Activated T-helper 1 cell treated with anti-CD3 and anti-CD28 coated beads, Interleukin-2, amount 50 U/mL, for 16 hours (primary cell): ENCODE results near the gene RPS27.
"Not testable (repeated sequence)": the region's sequence is repeated elsewhere in the genome, so short reads cannot be mapped to it uniquely, and the experiment has no call there.

ENCODE experiments used
- DNase-seq, 2 donors: peaks; one replicate each; pipeline ENCODE4 v3.0.0-alpha.2; 2020; ENCODE audit warnings: low read depth in 1 of 2, low spot score in 1 of 2

RPS27 gene

DNA sequence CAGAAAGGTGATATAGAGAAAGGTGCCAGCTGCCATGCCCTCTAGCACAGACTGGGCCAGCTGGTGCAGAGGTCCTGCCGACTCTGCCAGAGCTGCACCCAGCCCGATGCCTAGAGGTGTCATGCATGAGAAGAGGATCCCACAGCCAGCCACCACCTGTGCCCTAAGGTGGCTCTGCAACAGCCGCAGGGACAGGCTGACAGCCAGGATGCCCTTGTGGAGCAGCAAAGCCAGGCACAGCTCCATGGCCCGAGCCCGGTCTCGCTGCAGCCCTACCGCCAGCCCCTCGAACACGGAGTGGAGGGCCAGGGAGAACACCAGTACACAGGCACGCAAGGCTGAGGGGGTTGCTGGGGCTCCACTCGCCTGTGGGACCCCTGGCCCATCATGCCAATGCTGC is 30.4 kb upstream of the RPS27 start:
- DNase-seq, result no peak

DNA sequence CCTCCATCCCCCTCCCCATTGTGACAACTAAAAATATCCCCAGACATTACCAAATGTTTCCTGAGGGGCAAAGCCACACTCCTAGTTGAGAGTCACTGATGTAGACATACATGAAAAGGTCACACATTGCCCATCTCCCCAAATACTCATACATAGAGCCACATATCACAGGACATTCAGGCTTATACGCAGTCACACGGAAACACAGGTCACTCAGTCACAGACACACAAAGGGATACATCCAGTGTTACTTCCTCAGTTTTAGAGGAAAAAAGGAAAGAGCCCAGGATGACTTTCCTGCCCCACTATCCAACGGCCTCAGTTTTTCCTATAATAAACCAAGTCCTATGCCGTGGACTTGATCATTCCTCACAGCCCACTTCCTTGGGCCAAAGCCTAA is 29.1 kb upstream of the RPS27 start:
- DNase-seq, result no peak

DNA sequence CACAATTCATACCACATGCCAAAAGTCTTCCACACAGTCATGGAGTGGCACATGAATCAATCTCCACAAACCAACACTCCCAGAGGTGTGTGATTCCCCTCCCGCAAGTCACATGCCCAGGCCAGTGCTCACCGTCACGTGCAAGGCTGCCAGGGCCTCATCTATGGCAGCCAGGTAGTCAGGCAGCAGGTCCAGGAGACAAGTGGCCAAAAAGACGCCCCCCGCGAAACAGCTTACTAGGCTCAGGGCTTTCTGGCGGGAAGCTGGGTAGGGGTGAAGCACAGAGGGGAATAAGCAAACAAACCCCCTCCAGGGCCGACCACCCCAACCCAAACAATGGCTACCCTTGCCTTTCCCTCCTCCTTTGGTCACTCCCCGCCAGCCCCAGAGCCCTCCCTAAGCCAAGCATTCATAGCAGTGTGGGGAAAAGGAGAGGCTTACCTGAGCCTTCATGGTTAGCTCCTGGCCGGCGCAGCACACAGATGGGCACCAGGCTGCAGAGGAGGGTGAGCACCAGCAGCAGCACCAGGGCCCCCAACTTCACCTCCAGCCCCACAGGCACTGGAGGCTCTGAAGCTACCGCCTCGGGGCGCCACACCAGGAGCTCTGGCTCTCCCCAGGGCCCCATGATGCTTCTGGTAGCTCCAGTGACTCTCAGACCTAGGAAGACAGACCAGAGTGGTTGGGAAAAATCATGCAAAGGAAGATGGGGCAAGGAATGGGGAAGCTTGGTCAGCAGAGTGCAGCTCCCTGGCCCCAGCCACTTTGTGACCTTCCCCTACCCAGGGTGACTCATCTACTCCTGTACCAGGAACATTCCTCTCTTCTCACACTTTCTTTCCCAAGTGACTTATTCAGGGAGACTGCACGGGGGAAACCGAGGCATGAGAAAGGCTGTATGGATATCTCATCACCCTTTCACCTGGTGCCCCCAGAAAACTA is 28.2 kb upstream of the RPS27 start:
- no peak for DNase-seq

DNA sequence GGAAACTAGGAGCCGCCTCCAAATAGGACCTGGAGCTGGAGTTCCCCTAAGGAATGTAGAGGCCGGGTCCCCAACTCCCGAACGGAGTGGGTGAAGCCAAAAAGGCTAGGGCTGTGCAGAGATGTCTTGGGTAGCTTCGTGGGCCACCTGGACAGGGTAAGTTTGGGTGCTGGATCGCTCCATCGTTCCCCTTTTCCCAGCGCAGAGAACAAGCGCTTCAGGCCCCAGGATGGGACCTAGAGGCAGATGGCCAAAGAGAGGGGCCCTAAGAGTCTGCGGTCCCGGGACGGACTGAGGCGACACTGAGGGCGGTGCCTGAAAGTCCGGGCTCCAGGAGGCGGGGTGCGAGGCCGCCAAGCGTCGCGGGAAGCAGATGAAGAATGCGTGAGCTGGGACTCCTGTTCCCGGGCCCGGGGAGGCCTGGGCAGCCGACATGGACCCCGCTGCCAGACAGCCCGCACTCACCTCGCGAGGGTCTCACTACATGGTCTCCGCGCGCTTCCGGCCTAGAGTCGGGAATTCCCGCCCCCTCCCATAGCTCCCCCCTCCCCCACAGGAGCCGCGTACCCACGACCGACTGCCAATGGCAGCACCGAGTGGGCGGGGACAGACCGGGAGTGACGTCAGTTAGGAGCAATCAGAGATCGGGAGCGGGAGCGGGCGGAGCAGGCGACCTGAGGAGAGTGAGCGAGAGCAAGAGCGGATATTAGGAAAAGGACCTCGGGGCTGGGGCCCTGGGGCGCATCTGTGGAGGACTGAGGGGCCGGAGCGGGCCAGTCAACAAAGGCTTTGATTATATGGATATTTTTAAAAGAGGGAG is 27.3 kb upstream of the RPS27 start, which contains the start of gene SLC39A1:
Gene SLC39A1 (minus strand): TSS at position 508 of the 820 bp plus-strand sequence. CDS start 822 bp downstream, outside the sequence.
- peak; percentile 88 to 90 for DNase-seq

DNA sequence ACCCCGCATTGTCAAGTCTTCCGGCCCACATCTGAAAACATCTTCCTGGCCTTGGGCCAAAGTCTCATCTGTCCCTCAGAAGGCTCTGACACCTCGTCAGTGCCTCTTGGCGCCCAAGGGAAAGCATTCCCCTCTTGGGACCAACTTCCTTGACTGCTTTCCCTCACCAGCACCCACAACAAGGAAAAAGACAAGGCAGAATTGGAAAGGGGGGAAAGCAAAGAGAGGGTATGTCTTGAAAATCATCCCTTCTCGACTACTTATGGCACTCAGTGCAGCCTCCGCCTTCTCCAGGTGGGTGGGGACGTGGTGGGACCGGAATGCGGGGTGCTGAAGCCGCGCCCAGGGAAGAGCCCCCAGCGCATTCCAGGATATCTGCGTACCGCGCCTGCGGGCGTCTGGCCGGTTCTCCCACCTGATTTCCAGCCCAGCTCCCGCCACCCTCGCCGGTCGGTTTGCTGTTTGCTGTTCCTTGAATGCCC is 26.7 kb upstream of the RPS27 start:
- DNase-seq, result no peak

DNA sequence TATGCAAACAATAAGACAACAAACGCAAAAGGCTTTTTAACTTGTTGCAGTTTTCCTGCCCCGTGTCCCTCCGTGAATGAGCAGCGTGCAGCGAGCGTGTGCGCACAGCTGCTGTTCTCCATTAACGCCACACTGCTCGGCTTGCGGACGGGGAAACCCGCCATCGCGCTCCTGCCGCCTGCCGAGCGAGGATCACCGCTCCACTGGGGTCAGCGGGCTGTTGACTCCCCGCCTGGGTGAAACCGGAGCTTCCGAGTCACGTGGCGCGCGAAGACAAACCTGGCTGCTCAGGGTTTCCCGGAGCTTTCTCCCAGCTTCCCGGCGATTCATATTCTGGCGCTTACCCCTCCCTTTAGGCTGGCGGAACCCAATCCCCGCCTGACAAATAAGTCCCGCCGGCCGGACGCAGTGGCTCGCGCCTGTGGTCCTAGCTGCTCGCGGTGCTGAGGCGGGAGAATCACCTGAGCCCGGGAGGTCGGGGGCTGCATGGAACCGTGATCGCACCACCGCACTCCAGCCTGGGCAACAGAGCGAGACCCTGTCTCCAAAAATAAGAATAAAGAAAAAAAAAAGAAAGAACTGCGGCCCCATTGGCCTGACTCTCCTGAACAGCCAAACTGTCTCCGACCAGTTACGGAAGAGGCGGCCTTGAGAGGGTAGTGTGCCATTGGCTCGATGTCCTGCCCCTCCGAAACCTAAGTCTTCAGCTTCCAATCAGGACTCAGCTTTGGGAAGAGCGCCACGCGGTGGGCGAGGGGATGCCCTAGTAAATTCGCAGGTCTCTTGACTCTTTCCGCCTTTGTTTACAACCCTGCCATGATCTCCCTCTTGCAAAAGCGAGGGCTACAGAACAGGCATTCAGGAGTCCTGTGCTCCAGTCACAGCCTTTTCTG is 23.2 kb upstream of the RPS27 start, which contains the start of gene CREB3L4:
Gene CREB3L4 (plus strand): TSS at position 796 of the 893 bp plus-strand sequence. CDS start 624 bp downstream, outside the sequence.
- DNase-seq, result peak; percentile 62 to 74

DNA sequence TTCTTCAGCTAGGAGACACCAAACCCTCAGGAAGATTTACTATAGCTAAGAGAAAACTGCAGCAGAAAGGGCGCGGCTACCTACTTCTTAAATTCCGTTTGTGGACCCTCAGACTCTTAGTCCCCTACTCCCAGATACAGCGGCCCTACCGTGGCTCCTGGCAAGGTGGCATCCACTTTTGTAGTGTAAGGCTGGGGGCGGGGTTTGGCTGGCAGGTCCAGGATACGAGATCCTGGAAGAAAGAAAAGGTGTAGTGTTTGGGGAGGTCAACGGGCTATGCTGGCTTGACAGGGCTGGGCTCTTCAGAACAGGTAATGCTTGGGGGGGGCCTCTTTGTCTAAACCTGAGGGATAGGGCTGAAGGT is 22.6 kb upstream of the RPS27 start:
- DNase-seq, result no peak

DNA sequence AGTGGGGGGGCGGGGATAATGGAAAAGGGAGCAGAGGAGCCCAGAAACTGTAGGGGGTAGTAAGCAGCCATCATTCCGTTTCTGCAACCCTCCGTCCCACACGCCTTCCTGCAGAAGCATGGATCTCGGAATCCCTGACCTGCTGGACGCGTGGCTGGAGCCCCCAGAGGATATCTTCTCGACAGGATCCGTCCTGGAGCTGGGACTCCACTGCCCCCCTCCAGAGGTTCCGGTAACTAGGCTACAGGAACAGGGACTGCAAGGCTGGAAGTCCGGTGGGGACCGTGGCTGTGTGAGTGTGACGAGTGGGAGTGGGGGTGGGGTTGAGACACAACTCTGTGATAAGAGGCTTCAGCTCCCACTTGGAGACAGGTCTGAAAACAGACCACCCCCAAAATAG is 22.2 kb upstream of the RPS27 start:
- no peak for DNase-seq

DNA sequence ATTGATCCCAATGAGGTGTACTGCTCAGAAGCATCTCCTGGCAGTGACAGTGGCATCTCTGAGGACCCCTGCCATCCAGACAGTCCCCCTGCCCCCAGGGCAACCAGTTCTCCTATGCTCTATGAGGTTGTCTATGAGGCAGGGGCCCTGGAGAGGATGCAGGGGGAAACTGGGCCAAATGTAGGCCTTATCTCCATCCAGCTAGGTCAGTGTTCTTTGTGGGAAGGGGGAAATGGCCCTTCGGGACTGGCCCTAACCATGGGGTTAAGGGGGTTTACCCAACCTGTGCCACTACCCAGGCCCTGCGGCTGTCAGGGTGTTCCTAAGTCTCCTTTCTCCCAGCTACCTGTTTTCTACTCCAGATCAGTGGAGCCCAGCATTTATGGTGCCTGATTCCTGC is 21.6 kb upstream of the RPS27 start:
- no peak for DNase-seq

DNA sequence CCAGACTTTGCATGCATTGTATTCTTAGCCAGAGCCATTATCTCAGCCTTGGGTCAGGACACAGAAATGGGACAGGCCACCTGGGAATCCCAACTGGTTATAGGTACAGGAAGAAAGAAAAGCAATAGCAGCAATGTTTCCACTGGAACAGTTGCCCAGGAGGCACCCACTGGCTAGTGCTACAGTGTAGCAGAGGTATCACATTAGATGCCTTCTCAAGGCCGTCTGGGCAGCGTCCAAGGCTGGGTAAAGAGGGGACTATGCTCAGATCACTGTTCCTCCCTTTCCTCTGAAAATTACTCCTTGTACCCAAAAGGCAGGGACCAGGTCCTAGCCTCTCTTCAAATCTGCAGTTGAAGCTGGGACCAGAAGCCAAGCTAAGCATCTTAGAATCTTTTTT is 20.2 kb upstream of the RPS27 start:
- DNase-seq, result no peak

DNA sequence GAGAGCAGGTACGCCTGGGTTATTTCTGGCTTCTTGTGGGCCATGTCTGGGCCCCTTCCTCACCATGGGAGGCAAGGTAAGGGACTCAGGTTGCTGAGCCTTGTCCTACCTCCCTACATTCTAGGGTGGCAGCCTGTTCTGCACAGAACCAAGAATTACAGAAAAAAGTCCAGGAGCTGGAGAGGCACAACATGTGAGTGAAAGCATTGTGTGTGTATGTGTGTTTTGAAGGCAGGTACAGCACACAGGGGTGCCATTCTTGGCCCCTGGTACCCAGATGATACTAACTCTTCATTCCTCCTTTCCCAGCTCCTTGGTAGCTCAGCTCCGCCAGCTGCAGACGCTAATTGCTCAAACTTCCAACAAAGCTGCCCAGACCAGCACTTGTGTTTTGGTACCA is 17.5 kb upstream of the RPS27 start:
- no peak for DNase-seq

DNA sequence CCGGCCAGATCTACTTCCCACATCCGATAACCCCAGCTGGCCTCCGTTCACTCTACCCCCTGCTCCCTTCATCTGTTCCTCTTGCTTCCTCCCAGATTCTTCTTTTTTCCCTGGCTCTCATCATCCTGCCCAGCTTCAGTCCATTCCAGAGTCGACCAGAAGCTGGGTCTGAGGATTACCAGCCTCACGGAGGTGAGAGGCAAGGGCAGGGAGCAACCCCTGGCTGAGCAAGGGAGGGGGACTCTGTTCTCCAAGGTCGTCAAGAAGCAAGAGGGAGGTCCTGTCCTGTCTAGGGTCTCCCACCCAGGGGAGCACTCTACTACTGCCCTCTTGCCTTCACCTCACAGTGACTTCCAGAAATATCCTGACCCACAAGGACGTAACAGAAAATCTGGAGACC is 17.0 kb upstream of the RPS27 start:
- DNase-seq, result no peak

DNA sequence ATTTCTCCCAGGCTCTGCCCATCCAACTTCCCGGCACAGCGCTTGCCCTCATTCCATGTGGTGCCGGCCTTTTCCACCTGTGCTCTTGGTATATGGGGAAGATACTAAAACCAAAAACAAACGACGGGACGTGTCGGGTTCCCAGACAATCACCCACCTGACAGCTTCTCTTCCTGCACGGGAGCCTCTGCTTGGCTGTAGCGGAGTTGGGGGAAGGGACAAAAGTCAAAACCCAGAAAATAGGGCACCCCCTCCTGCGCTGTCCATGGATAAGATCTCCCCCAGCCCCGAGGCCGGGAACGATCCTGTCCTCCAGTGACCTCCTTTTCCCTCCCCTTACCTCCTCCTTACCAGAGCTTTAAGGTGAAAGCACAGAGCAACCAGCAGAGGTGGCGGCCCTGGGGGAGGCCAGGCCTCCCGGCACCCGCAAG is 13.7 kb upstream of the RPS27 start:
- DNase-seq, result no peak

DNA sequence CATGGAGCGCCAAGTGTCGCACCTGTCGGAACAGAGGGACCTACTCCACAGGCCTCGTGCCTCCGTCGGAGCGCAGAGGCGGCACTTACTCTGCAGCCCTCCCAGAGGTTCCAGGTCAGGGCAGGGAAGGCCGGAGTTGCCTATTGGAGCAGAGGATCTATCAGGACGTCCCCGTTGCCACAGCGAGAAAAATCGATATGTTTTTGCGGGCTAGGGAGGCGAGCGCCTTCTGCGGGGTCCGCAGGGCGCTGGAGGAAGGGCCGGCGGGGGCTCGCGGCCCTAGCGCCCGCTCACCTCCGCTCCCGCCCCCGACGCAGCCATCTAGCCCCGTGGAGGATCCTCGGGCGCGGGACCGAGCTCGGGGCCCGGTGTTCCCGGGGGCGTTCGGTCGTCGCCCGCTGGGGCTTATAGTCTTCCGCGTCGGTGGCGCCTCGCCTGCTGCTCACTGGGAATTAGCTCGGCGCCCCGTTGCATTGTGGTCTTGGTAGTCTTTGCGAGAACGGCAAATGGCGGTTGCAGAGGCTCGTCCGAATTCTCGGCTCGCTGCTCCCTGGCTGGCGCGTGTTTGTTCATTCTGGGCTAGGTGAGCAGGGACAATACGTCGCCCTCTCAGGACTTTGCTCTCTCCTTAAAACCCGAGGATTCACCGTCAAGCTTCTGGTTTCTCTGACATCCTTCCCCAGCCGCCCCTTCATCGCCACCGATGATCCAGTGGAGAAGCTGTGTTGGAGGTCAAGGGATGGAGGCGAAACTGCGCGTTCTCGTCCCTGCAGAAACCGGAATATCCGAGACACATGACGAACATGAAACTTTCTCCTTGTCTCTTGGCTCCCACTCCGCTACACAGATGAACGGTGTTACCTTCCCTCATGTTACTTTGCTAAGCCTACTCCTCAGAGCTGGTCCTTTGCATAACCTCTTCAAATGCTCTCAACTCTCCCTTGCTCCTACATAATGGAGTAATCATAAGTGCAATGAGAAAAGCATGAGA is 13.0 kb upstream of the RPS27 start, which contains the start of gene JTB:
Gene JTB (minus strand): TSS at position 425 of the 991 bp plus-strand sequence. CDS start 422 bp downstream, at position 3.
- peak; percentile 67 to 74 for DNase-seq

DNA sequence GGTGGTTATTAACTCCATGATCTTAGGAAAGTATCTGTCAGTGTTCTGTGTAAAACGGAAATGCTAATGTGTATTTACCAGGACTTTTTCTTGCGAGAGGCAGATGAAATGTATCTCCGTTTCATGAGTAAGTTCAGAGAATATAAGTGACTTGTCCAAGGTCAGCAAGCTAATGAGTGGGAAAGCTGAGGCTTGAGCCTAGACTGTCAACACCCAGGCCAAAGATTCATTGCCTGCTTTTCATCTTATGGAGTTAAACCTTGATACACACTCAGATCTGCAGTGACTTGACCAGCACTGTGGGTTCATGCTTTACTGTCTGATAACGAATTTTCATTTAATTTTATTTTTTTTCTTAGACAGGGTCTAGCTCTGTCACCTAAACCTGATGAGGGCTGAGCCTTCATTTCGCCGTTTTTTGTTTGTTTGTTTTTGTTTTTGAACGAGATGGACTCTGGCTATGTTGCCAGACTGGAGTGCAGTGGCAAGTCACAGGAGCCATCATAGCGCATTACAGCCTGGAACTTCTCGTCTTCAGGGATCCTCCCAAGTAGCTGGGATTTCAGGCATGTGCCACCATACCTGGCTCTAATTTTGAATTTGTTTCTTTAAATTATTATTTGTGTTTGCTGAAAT is 12.2 kb upstream of the RPS27 start:
- DNase-seq, result no peak

DNA sequence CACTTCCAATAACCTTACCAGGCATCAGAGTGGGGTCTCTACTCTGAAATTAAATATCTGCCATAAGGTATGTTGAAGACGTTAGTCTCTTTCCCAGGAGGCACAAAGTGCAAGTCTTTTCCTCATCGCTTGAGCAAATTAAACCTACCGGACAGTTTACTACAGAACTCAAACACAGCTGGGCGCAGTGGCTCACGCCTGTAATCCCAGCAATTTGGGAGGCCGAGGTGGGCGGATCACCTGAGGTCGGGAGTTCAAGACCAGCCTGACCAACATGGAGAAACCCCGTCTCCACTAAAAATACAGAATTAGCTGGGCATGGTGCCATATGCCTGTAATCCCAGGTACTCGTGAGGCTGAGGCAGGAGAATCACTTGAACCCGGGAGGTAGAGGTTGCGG is 11.5 kb upstream of the RPS27 start:
- not testable (repeated sequence) for DNase-seq

DNA sequence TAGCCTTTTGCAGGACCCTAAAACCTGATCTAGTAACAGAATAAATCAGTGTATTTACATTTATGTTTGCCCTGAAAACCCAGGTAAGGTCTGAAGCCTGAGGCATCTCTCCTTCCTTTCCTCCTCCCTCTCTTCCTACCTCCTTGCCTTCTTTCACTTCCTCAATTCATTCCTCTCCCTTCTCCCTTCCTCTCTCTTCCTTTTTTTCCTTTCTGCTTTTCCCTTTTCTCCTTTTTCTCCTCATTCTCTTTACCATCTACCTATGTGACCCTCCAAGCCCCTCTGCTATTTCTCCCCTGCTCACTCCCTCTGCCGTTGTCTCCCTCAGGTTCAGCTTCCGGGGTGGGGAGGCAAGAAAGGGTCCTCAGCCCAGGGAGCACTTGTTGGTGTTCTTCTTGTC is 8.8 kb upstream of the RPS27 start:
- not testable (repeated sequence) for DNase-seq

DNA sequence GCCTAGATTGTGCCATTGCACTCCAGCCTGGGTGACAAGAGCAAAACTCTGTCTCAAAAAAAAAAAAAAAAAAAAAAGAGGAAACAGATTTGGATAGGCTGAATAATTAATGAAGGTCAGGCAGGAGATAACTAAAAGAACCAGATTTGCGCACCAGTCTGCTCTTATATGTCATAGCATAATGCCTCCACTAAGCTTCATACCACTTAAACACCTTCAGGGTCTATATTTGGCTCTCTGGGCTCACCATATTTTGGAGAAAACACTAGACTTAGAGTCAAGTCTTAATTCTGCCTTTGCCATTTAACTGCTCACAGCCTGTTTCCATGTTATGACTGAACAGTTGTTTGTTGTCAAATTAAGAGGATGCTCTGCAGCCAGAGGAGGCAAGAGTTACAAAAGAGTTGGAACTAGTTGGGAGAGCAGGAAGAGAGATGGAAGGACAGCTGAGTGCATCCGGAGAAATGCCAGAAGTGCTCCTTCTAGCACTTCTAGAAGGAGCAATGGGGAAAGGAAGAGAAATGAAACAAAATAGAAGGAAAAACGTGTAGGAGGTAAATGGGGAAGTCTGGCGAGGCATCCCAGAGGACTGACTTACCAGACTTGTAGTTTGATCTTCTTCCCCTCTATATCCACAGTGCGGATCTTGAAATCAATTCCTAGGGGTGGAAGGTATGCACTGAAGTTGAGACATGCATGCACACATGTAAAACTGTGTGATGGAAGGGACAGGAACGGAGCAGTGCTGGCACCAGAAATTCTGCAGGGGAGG is 6.3 kb upstream of the RPS27 start:
- no peak for DNase-seq
